KMS-11 (cell line): ENCODE measurements around the gene SERPINA6.
"Not testable (repeated sequence)": the region's sequence is repeated elsewhere in the genome, so short reads cannot be mapped to it uniquely, and the experiment has no call there.

Source experiments
- H2AFZ ChIP-seq: fragments of 200-600 bp; sonication (generic); 2 replicates; pipeline ENCODE4 v1.6.1; 2016; ENCODE audit warnings: antibody characterized with exemption, mixed run types, low read depth
- H3K27ac ChIP-seq: fragments of 200-600 bp; sonication (generic); 2 replicates; pipeline ENCODE4 v1.6.1; 2016; ENCODE audit warnings: mild to moderate bottlenecking, mixed run types
- H3K27me3 ChIP-seq: fragments of 200-600 bp; sonication (generic); 2 replicates; pipeline ENCODE4 v1.6.1; 2017; ENCODE audit warnings: mild to moderate bottlenecking, low read depth, mixed run types, moderate library complexity; ENCODE audit not compliant: insufficient read depth
- H3K36me3 ChIP-seq: fragments of 200-600 bp; sonication (generic); 2 replicates; pipeline ENCODE4 v1.6.1; 2017; ENCODE audit warnings: mild to moderate bottlenecking, mixed run types; ENCODE audit not compliant: insufficient read depth
- H3K4me1 ChIP-seq: fragments of 200-600 bp; sonication (generic); 2 replicates; pipeline ENCODE4 v1.6.1; 2016; ENCODE audit warnings: mild to moderate bottlenecking, low read depth, mixed run types; ENCODE audit not compliant: poor library complexity, severe bottlenecking
- H3K4me2 ChIP-seq: fragments of 200-600 bp; sonication (generic); 2 replicates; pipeline ENCODE4 v1.7.0; 2016; ENCODE audit warnings: mild to moderate bottlenecking, mixed run types
- H3K4me3 ChIP-seq: fragments of 200-600 bp; sonication (generic); IDR thresholded peaks from 2 replicates; pipeline ENCODE4 v1.6.1; 2017; ENCODE audit warnings: low read depth, low read length, mixed read lengths; ENCODE audit not compliant: insufficient read depth
- H3K79me2 ChIP-seq: fragments of 200-600 bp; sonication (generic); 2 replicates; pipeline ENCODE4 v1.6.1; 2016; ENCODE audit warnings: low read depth, mixed run types; ENCODE audit not compliant: insufficient read depth
- H3K9ac ChIP-seq: fragments of 200-600 bp; sonication (generic); 2 replicates; pipeline ENCODE4 v1.6.1; 2016; ENCODE audit warnings: mild to moderate bottlenecking, mixed run types
- H4K20me1 ChIP-seq: fragments of 200-600 bp; sonication (generic); 2 replicates; pipeline ENCODE4 v1.6.1; 2016; ENCODE audit warnings: mild to moderate bottlenecking, mixed run types; ENCODE audit not compliant: insufficient read depth
- TF ChIP-seq, protein P1 (sequence below): fragments of 200-600 bp; sonication (generic); conservative IDR thresholded peaks from 2 replicates; pipeline ENCODE4 v1.6.1; 2017; ENCODE audit warnings: low read depth, mild to moderate bottlenecking, antibody characterized with exemption, low read length, moderate library complexity, mixed read lengths

SERPINA6 gene

DNA sequence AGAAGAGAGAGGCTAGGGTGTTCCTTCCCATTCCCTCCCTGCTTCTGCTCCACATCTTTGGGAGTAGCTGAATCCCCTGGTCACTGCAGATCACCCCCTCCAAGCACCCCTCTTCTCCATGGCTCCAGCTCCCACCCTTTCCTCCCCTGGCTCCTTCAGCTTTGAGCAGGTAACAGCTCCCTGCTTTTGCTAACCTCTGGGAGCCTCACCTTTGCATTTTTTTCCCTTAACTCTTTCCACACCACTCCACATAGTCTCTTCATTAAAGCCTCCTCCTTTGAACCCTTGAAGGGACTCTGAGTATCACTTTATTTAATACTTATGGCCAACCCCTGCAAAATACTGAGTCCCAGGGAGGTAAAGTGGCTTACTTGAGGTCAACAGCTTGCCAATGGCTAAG, 25.7 kb upstream of the SERPINA6 start:
- Histone ChIP-seq H3K9ac (no peak overlapping the region), H4K20me1 (no peaks in the 10 kb centered on the region), H3K27ac (no peak overlapping the region), H3K36me3 (no peaks in the 10 kb centered on the region), H3K4me3 (no peak overlapping the region), H3K27me3 (no peaks in the 10 kb centered on the region), H3K79me2 (no peaks in the 10 kb centered on the region), H2AFZ (no peak overlapping the region), H3K4me2 (no peak overlapping the region), H3K4me1 (peaks cover 12% of the 10 kb centered on the region)
- TF ChIP-seq, protein P1, sequence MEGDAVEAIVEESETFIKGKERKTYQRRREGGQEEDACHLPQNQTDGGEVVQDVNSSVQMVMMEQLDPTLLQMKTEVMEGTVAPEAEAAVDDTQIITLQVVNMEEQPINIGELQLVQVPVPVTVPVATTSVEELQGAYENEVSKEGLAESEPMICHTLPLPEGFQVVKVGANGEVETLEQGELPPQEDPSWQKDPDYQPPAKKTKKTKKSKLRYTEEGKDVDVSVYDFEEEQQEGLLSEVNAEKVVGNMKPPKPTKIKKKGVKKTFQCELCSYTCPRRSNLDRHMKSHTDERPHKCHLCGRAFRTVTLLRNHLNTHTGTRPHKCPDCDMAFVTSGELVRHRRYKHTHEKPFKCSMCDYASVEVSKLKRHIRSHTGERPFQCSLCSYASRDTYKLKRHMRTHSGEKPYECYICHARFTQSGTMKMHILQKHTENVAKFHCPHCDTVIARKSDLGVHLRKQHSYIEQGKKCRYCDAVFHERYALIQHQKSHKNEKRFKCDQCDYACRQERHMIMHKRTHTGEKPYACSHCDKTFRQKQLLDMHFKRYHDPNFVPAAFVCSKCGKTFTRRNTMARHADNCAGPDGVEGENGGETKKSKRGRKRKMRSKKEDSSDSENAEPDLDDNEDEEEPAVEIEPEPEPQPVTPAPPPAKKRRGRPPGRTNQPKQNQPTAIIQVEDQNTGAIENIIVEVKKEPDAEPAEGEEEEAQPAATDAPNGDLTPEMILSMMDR: no peak

GRCh38 chr14:94346841-94347240, 23.7 kb upstream of the SERPINA6 start:
- Histone ChIP-seq H3K9ac (peak overlapping the region; percentile 44; the same call in 1 of the 2 replicates), H3K36me3 (no peaks in the 10 kb centered on the region), H3K79me2 (no peaks in the 10 kb centered on the region), H3K4me2 (peak overlapping the region; percentile 21; the same call in 1 of the 2 replicates), H3K4me1 (peaks cover 12% of the 10 kb centered on the region), H2AFZ (peak overlapping the region; percentile 38), H3K4me3 (no peak overlapping the region), H3K27ac (peak overlapping the region; percentile 86), H4K20me1 (no peaks in the 10 kb centered on the region), H3K27me3 (no peaks in the 10 kb centered on the region)
- TF ChIP-seq, protein P1: no peak

DNA sequence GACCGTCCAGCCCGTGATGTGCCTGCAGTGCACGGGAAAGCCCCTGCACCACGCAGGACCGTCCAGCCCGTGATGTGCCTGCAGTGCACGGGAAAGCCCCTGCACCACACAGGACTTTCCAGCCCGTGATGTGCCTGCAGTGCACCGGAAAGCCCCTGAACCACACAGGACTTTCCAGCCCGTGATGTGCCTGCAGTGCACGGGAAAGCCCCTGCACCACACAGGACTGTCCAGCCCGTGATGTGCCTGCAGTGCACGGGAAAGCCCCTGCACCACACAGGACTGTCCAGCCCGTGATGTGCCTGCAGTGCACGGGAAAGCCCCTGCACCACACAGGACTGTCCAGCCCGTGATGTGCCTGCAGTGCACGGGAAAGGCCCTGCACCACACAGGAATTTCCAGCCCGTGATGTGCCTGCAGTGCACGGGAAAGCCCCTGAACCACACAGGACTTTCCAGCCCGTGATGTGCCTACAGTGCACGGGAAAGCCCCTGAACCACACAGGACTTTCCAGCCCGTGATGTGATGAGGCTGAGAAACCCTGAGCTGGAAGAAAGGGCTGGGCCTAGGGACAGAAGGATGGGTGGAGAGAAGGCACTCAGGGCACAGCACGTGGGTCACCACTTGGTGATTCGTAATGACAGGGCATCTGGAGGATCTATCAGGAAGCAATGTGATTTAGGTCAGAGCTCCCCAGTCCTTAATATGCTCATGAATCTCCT, 23.1 kb upstream of the SERPINA6 start:
- H2AFZ ChIP-seq: peak overlapping the region; percentile 38
- H3K36me3 ChIP-seq, H3K4me3 ChIP-seq, H3K27me3 ChIP-seq, H4K20me1 ChIP-seq, H3K79me2 ChIP-seq: not testable (repeated sequence)
- H3K9ac ChIP-seq: peak overlapping the region; percentile 44; the same call in 1 of the 2 replicates
- peaks cover 12% of the 10 kb centered on the region for H3K4me1 ChIP-seq
- peak overlapping the region; percentile 86 for H3K27ac ChIP-seq
- H3K4me2 ChIP-seq: peak overlapping the region; percentile 21; the same call in 1 of the 2 replicates

DNA sequence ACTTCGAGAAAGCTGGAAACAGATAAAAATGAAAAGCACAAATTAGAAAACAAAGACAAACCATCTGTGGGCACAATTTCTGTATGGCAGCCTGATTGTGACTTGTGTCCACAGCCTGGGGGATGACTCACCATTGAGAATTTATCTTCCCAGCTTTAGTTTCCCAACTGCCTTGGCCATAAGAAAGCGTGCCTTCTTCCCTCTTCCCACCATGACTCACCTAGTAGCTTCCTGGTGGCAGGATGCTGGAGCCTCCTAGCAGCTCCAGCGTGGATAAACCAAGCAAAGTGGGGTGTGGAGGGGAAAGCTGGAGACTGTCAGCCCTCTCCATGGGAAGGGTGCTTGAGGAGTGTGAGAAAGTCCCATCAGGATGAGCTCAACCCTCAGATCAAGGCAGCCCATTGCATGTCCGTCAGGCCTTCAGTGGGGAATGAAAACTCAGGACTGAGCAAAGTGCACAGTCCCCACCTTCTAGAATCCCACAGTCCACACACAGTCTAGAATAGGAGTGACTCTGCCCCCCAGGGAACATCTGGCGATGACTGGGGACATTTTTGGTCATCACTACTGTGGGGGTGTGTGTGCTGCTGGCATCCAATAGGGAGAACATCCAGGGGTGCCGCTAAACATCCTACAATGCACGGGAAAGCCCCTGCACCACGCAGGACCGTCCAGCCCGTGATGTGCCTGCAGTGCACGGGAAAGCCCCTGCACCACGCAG, 22.4 kb upstream of the SERPINA6 start:
- no peaks in the 10 kb centered on the region for H3K27me3 ChIP-seq
- H2AFZ ChIP-seq: no peak overlapping the region
- TF ChIP-seq, protein P1: no peak
- no peaks in the 10 kb centered on the region for H3K79me2 ChIP-seq
- no peak overlapping the region for H3K4me2 ChIP-seq
- H3K36me3 ChIP-seq: no peaks in the 10 kb centered on the region
- peaks cover 12% of the 10 kb centered on the region for H3K4me1 ChIP-seq
- no peak overlapping the region for H3K9ac ChIP-seq
- no peaks in the 10 kb centered on the region for H4K20me1 ChIP-seq
- H3K27ac ChIP-seq: no peak overlapping the region
- no peak overlapping the region for H3K4me3 ChIP-seq

- H3K36me3 ChIP-seq: no peaks in the 10 kb centered on the region
- H3K4me1 ChIP-seq: peaks cover 12% of the 10 kb centered on the region
- no peak overlapping the region for H2AFZ ChIP-seq
Measured at GRCh38 chr14:94344389-94344788, 21.3 kb upstream of the SERPINA6 start.

More at GRCh38 chr14:94344389-94344788, 21.3 kb upstream of the SERPINA6 start:
- Histone ChIP-seq H3K9ac (no peak overlapping the region), H3K79me2 (no peaks in the 10 kb centered on the region), H3K4me2 (no peak overlapping the region), H3K27me3 (no peaks in the 10 kb centered on the region), H3K4me3 (no peak overlapping the region), H3K27ac (no peak overlapping the region), H4K20me1 (no peaks in the 10 kb centered on the region)
- TF ChIP-seq, protein P1: no peak
